OCI-LY1 (cell line): ENCODE data around the gene MOB3A.

Experiments used
- EZH2 ChIP-seq: fragments of 200-600 bp; sonication (generic), shearing (Covaris generic); IDR thresholded peaks from 2 replicates; pipeline ENCODE4 v1.8.0; 2017; ENCODE audit warnings: borderline replicate concordance, mixed run types, mild to moderate bottlenecking, antibody characterized with exemption, low read length, moderate library complexity, mixed read lengths
- TF ChIP-seq, protein P1 (sequence below): fragments of 200-600 bp; sonication (generic), shearing (Covaris generic); IDR thresholded peaks from 2 replicates; pipeline ENCODE4 v1.5.1; 2017; ENCODE audit warnings: mild to moderate bottlenecking, antibody characterized with exemption, low read length, moderate library complexity, mixed read lengths

DNA sequence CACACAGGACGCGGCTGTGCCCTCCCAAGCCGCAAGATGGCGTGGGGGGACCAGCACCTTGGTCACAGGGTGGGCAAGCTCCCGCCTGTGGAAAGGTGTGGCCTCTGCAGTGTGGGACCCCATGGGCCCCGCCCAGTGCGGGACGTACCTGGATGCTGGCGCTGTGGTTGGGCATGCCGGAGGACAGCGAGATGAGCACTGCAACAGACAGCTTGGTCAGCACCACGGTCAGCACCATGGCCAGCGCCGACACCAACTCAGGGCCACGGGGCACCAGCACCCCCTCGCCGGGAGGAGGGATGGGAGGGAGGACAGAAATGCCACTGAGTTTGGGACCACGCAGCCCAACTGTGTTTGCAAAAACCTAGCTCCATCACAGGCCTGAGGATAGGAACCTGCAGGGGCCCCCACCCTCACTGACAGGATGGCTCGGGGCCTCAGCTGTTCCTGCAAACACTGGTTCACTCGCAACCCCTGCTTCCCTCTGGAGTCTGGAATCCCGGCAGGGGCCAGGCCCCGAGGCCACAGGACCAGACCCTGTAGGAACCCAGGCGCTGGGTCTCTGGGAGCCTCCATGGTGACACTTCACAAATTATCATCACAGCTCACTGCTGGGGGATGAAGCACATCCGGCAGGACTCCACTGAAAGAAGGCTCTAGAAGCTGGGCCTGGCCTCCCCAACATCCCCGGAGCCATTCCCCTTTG is 27.7 kb upstream of the MOB3A start:
- TF ChIP-seq, protein P1, sequence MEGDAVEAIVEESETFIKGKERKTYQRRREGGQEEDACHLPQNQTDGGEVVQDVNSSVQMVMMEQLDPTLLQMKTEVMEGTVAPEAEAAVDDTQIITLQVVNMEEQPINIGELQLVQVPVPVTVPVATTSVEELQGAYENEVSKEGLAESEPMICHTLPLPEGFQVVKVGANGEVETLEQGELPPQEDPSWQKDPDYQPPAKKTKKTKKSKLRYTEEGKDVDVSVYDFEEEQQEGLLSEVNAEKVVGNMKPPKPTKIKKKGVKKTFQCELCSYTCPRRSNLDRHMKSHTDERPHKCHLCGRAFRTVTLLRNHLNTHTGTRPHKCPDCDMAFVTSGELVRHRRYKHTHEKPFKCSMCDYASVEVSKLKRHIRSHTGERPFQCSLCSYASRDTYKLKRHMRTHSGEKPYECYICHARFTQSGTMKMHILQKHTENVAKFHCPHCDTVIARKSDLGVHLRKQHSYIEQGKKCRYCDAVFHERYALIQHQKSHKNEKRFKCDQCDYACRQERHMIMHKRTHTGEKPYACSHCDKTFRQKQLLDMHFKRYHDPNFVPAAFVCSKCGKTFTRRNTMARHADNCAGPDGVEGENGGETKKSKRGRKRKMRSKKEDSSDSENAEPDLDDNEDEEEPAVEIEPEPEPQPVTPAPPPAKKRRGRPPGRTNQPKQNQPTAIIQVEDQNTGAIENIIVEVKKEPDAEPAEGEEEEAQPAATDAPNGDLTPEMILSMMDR: no peak
- TF ChIP-seq EZH2: no peak
